ENCODE results near the gene CASP8AP2.
"Not testable (repeated sequence)": the region's sequence is repeated elsewhere in the genome, so short reads cannot be mapped to it uniquely, and the experiment has no call there.

Gene CASP8AP2

DNA sequence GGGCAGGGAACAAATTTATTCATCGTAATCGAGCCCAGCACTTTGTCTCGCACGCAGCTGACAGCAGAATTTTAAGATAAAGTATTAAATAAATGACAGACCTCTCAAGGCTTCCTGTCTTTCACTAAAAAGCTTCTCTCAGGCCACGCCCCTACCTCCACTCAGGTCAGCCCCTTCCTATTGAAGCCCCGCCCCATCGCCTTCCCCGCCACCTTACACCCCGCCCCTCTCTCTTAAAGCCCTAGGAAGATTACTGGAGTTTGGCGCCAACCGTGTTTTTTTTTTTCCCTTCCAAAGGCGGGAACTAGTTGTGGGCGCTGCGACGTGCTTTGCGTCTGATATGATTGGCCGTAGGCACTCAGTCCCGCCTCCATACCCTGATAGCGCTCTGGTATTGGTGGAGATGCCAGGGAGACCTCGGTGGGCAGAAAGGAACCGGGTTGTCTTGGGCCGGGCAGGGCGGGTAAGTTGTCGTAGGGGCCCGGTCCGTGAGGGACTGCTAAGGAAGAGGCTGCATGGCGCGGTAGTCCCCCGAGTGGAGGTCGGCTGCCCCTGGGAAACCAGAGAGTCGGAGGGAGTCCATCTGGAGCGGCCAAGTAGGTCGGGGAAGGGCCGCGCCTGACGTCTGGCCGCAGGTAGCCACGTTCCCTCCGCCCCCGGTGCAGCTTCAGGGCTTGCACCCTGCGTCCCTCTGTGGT lies at the start of gene CASP8AP2:
Gene CASP8AP2, plus strand, starts transcription at position 409 of the 698 bp plus-strand sequence.
- H3K4me3 ChIP-seq (ENCODE audit: low read depth, low read length): peak within 1 kb of the TSS; percentile 90
- no peaks in the 10 kb centered on the region for H3K4me1 ChIP-seq (ENCODE audit: control insufficient read depth, insufficient read depth, low read length)
- H3K9ac ChIP-seq (ENCODE audit: low read depth, low read length): peak within 1 kb of the TSS; percentile 95
- no peaks in the 10 kb centered on the region for H3K9me3 ChIP-seq (ENCODE audit: control insufficient read depth, insufficient read depth, low read length)
- no peaks in the 10 kb centered on the region for H3K27me3 ChIP-seq (ENCODE audit: control insufficient read depth, insufficient read depth, low read length)
- peaks cover 10% of the 10 kb centered on the region for H3K36me3 ChIP-seq (ENCODE audit: control insufficient read depth, insufficient read depth, low read length)

- Histone ChIP-seq H3K27me3 (ENCODE audit: control insufficient read depth, insufficient read depth, low read length) (no peaks in the 10 kb centered on the region), H3K36me3 (ENCODE audit: control insufficient read depth, insufficient read depth, low read length) (peaks cover 53% of the 10 kb centered on the region), H3K9ac (ENCODE audit: low read depth, low read length) (no peak overlapping the region), H3K4me1 (ENCODE audit: control insufficient read depth, insufficient read depth, low read length) (no peaks in the 10 kb centered on the region), H3K9me3 (ENCODE audit: control insufficient read depth, insufficient read depth, low read length) (no peaks in the 10 kb centered on the region), H3K4me3 (ENCODE audit: low read depth, low read length) (no peak overlapping the region)
Observed at GRCh38 chr6:89781070-89782034, 48.3 kb upstream of the CASP8AP2 start.

DNA sequence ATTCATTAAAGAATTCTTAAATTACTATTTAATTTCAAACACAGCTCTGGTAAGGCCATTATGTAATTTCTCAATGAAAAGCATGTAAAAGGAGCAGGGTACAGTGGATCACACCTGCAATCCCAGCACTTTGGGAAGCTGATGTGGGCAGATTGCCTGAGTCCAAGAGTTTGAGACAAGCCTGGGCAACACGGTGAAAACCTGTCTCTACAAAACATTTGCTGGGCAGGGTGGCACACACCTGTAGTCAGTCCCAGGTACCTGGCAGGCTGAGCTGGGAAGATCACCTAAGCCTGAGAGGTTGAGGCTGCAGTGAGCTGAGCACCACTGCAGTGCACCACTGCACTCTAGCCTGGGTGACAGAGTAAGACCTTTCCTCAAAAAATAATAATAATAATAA lies 47.5 kb upstream of the CASP8AP2 start:
- no peak overlapping the region for H3K9ac ChIP-seq (ENCODE audit: low read depth, low read length)
- no peak overlapping the region for H3K4me3 ChIP-seq (ENCODE audit: low read depth, low read length)
- H3K27me3 ChIP-seq (ENCODE audit: control insufficient read depth, insufficient read depth, low read length): no peaks in the 10 kb centered on the region
- no peaks in the 10 kb centered on the region for H3K4me1 ChIP-seq (ENCODE audit: control insufficient read depth, insufficient read depth, low read length)
- H3K9me3 ChIP-seq (ENCODE audit: control insufficient read depth, insufficient read depth, low read length): no peaks in the 10 kb centered on the region
- peaks cover 55% of the 10 kb centered on the region for H3K36me3 ChIP-seq (ENCODE audit: control insufficient read depth, insufficient read depth, low read length)

DNA sequence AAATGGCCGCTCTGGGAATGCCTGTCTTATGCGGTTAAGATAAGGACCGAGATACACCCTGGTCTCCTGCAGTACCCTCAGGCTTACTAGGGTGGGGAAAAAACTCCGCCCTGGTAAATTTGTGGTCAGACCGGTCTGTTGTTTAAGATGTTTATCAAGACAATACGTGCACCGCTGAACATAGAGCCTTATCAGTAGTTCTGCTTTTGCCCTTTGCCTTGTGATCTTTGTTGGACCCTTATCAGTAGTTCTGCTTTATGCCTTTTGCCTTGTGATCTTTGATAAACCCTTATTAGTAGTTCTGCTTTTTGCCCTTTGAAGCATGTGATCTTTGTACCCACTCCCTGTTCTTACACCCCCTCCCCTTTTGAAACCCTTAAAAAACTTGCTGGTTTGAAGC lies 46.4 kb upstream of the CASP8AP2 start:
- H3K9me3 ChIP-seq (ENCODE audit: control insufficient read depth, insufficient read depth, low read length); H3K4me1 ChIP-seq (ENCODE audit: control insufficient read depth, insufficient read depth, low read length); H3K9ac ChIP-seq (ENCODE audit: low read depth, low read length); H3K27me3 ChIP-seq (ENCODE audit: control insufficient read depth, insufficient read depth, low read length); H3K4me3 ChIP-seq (ENCODE audit: low read depth, low read length): not testable (repeated sequence)
- peaks cover 51% of the 10 kb centered on the region for H3K36me3 ChIP-seq (ENCODE audit: control insufficient read depth, insufficient read depth, low read length)

GRCh38 chr6:89784838-89785237 lies 44.8 kb upstream of the CASP8AP2 start:
- Histone ChIP-seq H3K9ac (ENCODE audit: low read depth, low read length) (no peak overlapping the region), H3K36me3 (ENCODE audit: control insufficient read depth, insufficient read depth, low read length) (peaks cover 55% of the 10 kb centered on the region), H3K4me1 (ENCODE audit: control insufficient read depth, insufficient read depth, low read length) (no peaks in the 10 kb centered on the region), H3K4me3 (ENCODE audit: low read depth, low read length) (no peak overlapping the region), H3K9me3 (ENCODE audit: control insufficient read depth, insufficient read depth, low read length) (no peaks in the 10 kb centered on the region), H3K27me3 (ENCODE audit: control insufficient read depth, insufficient read depth, low read length) (no peaks in the 10 kb centered on the region)

- Histone ChIP-seq H3K9me3 (ENCODE audit: control insufficient read depth, insufficient read depth, low read length) (no peaks in the 10 kb centered on the region), H3K36me3 (ENCODE audit: control insufficient read depth, insufficient read depth, low read length) (peaks cover 45% of the 10 kb centered on the region), H3K4me1 (ENCODE audit: control insufficient read depth, insufficient read depth, low read length) (no peaks in the 10 kb centered on the region), H3K9ac (ENCODE audit: low read depth, low read length) (no peak overlapping the region), H3K4me3 (ENCODE audit: low read depth, low read length) (no peak overlapping the region), H3K27me3 (ENCODE audit: control insufficient read depth, insufficient read depth, low read length) (no peaks in the 10 kb centered on the region)
Observed at GRCh38 chr6:89786970-89787369, 42.7 kb upstream of the CASP8AP2 start.

- Histone ChIP-seq H3K4me3 (ENCODE audit: low read depth, low read length) (no peak overlapping the region), H3K9ac (ENCODE audit: low read depth, low read length) (no peak overlapping the region), H3K36me3 (ENCODE audit: control insufficient read depth, insufficient read depth, low read length) (peaks cover 43% of the 10 kb centered on the region), H3K27me3 (ENCODE audit: control insufficient read depth, insufficient read depth, low read length) (no peaks in the 10 kb centered on the region), H3K4me1 (ENCODE audit: control insufficient read depth, insufficient read depth, low read length) (no peaks in the 10 kb centered on the region), H3K9me3 (ENCODE audit: control insufficient read depth, insufficient read depth, low read length) (no peaks in the 10 kb centered on the region)
Observed at GRCh38 chr6:89787660-89788328, 41.9 kb upstream of the CASP8AP2 start.

DNA sequence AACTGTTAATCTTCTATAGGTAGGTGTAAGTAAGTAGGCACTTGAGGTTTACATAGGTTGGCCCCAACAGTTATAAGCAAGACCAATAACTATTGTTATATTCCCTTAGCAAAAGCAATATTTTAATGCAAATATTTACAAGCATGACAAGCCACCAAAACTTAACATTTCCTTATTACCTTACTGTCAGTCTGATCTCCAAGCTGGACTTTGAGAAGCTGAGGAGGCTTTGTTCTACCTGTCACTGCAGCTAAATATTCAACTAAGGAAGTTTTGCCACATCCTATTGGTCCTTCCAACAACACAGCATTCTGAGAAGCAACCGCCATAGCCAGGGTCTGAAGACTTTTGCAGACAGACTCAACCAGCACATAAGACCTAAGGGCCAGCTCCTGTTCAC lies 39.7 kb upstream of the CASP8AP2 start:
- Histone ChIP-seq H3K4me3 (ENCODE audit: low read depth, low read length) (no peak overlapping the region), H3K36me3 (ENCODE audit: control insufficient read depth, insufficient read depth, low read length) (peaks cover 31% of the 10 kb centered on the region), H3K9me3 (ENCODE audit: control insufficient read depth, insufficient read depth, low read length) (no peaks in the 10 kb centered on the region), H3K4me1 (ENCODE audit: control insufficient read depth, insufficient read depth, low read length) (peaks cover 3% of the 10 kb centered on the region), H3K9ac (ENCODE audit: low read depth, low read length) (no peak overlapping the region), H3K27me3 (ENCODE audit: control insufficient read depth, insufficient read depth, low read length) (no peaks in the 10 kb centered on the region)

DNA sequence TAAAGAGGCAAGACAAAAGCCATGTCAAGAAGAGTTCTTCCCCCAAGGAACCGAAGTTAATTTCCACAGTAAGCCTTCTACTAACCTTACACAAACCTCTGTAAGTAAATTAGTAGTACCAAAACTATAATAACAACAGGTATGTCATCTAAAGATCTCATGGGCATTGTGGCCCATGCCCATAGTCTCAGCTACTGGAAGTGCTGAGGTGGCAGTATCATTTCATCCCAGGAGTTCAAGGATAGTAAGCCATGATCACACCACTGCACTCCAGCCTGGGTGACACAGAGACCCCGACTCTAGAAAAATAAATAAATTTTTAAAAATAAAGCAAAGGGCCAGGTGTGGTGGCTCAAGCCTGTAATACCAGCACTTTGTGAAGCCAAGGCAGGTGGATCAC lies 39.3 kb upstream of the CASP8AP2 start:
- Histone ChIP-seq H3K27me3 (ENCODE audit: control insufficient read depth, insufficient read depth, low read length) (no peaks in the 10 kb centered on the region), H3K36me3 (ENCODE audit: control insufficient read depth, insufficient read depth, low read length) (peaks cover 29% of the 10 kb centered on the region), H3K9ac (ENCODE audit: low read depth, low read length) (no peak overlapping the region), H3K9me3 (ENCODE audit: control insufficient read depth, insufficient read depth, low read length) (no peaks in the 10 kb centered on the region), H3K4me1 (ENCODE audit: control insufficient read depth, insufficient read depth, low read length) (peaks cover 3% of the 10 kb centered on the region), H3K4me3 (ENCODE audit: low read depth, low read length) (no peak overlapping the region)

DNA sequence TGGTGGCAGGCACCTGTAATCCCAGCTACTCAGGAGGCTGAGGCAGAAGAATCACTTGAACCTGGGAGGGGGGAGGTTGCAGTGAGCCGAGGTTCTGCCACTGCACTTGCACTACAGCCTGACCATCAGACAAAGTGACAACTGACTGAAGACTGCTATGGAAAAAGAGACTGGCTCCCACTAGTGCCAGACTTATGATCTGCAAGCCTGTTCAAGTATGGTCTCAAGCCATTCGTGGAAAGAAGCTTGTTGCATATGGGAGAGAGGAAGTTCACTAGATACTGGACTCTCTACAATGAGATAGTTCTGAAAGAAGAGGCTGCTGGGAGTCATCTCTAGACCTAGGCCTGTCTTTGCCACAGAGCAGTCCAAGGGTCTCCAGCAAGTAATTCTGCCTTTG lies 36.8 kb upstream of the CASP8AP2 start:
- Histone ChIP-seq H3K27me3 (ENCODE audit: control insufficient read depth, insufficient read depth, low read length) (no peaks in the 10 kb centered on the region), H3K9ac (ENCODE audit: low read depth, low read length) (no peak overlapping the region), H3K36me3 (ENCODE audit: control insufficient read depth, insufficient read depth, low read length) (peaks cover 17% of the 10 kb centered on the region), H3K4me3 (ENCODE audit: low read depth, low read length) (no peak overlapping the region), H3K9me3 (ENCODE audit: control insufficient read depth, insufficient read depth, low read length) (no peaks in the 10 kb centered on the region), H3K4me1 (ENCODE audit: control insufficient read depth, insufficient read depth, low read length) (peaks cover 3% of the 10 kb centered on the region)

DNA sequence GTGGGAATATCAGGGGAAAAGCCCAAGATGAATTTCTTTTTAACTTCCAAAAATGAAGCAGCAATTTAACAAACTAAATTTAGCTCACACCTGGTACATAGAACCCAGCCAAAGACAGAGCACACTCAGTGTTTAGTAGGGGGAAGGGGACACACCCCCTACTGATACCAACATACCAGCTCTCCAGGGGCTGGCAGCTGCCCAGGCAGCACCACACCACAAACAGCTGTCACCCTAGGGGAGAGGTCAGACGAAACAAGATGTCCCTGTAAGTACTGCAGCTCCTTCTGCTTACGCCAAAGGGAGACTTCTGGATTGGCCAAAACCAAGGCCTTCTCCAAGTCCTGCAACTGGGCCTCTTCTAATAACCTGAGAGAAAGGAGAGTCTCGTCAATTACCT lies 36.1 kb upstream of the CASP8AP2 start:
- Histone ChIP-seq H3K4me3 (ENCODE audit: low read depth, low read length) (no peak overlapping the region), H3K4me1 (ENCODE audit: control insufficient read depth, insufficient read depth, low read length) (peaks cover 3% of the 10 kb centered on the region), H3K9me3 (ENCODE audit: control insufficient read depth, insufficient read depth, low read length) (no peaks in the 10 kb centered on the region), H3K27me3 (ENCODE audit: control insufficient read depth, insufficient read depth, low read length) (no peaks in the 10 kb centered on the region), H3K36me3 (ENCODE audit: control insufficient read depth, insufficient read depth, low read length) (peaks cover 17% of the 10 kb centered on the region), H3K9ac (ENCODE audit: low read depth, low read length) (no peak overlapping the region)

All from iPS-15b (cell line).